Panc1 (cell line): ENCODE data around the gene PLCD1. TPM values are rescaled to one million over a fixed set of nuclear protein-coding genes. Genes with fewer than 3 reads are reported as not detected.
"Not testable (repeated sequence)": the region's sequence is repeated elsewhere in the genome, so short reads cannot be mapped to it uniquely, and the experiment has no call there.

ENCODE experiments used
- ATAC-seq: fragments of 200-7000 bp; cut with Tn5 transposase; 2 replicates; pipeline ENCODE4 v1.9.1; 2020; ENCODE audit warnings: mild to moderate bottlenecking, moderate library complexity
- BruUV-seq: library from RNA; stranded (reverse); fragments of 400-500 nt; replicated peaks from 2 replicates; lab custom pipeline; 2021; lab: Mats Ljungman, UMichigan
- CTCF ChIA-PET: fragments of 300-600 bp; sonication (Branson Sonifier 250); formaldehyde crosslinking; loops from one replicate; lab custom pipeline; 2022; ENCODE audit warnings: antibody characterized with exemption; lab: Charles Lee
- POLR2A ChIA-PET: fragments of 300-600 bp; sonication (Branson Sonifier 250); formaldehyde crosslinking; loops from one replicate; lab custom pipeline; 2022; ENCODE audit warnings: antibody characterized with exemption; lab: Charles Lee
- DNase-seq: peaks from one replicate; pipeline ENCODE4 v3.0.0-alpha.2; 2010; ENCODE audit warnings: low read depth, low spot score
- H3K27ac ChIP-seq: 2 replicates; pipeline ENCODE4 v1.5.1; 2011; ENCODE audit warnings: mild to moderate bottlenecking, low read length, inconsistent platforms
- H3K27me3 ChIP-seq: fragments of 200-500 bp; sonication (Bioruptor generic); 2 replicates; pipeline ENCODE4 v1.6.0; 2014; ENCODE audit warnings: low read length, inconsistent platforms; ENCODE audit not compliant: control insufficient read depth, insufficient read depth
- H3K36me3 ChIP-seq: fragments of 200-500 bp; sonication (Bioruptor generic); 2 replicates; pipeline ENCODE4 v1.5.1; 2014; ENCODE audit warnings: inconsistent platforms, mild to moderate bottlenecking, low read length, moderate library complexity; ENCODE audit not compliant: control insufficient read depth, insufficient read depth
- H3K4me1 ChIP-seq: 2 replicates; pipeline ENCODE4 v1.5.1; 2011; ENCODE audit warnings: inconsistent platforms, mild to moderate bottlenecking, low read length, moderate library complexity; ENCODE audit not compliant: control insufficient read depth, insufficient read depth
- H3K4me3 ChIP-seq, 2 experiments: 2 replicates each; pipeline ENCODE4 v1.5.1; 2011 to 2012; ENCODE audit warnings: low read depth in 2 of 2, low read length in 2 of 2, mild to moderate bottlenecking in 2 of 2, inconsistent platforms in 1 of 2, moderate library complexity in 1 of 2
- H3K9me3 ChIP-seq: fragments of 200-500 bp; sonication (Bioruptor generic); 2 replicates; pipeline ENCODE4 v1.5.1; 2014; ENCODE audit warnings: low read depth, mild to moderate bottlenecking, inconsistent platforms, low read length, moderate library complexity; ENCODE audit not compliant: control insufficient read depth, insufficient read depth
- POLR2AphosphoS5 ChIP-seq: IDR thresholded peaks from 2 replicates; pipeline ENCODE4 v1.6.1; 2012; ENCODE audit warnings: mild to moderate bottlenecking, low read depth, low read length, moderate library complexity
- SIN3A ChIP-seq: IDR thresholded peaks from 2 replicates; pipeline ENCODE4 v1.6.1; 2012; ENCODE audit warnings: low read depth, mild to moderate bottlenecking, low read length, moderate library complexity, borderline replicate concordance; ENCODE audit not compliant: insufficient read depth
- TCF7L2 ChIP-seq: IDR thresholded peaks from 2 replicates; pipeline ENCODE4 v1.6.1; 2011; ENCODE audit warnings: mild to moderate bottlenecking, low read depth, low read length, inconsistent platforms
- in situ Hi-C: cut with HindIII; loops from 2 replicates; pipeline ENCODE4 v1.10.0; 2016; ENCODE audit warnings: low sequenced_read_pairs, low pct_unique_long_range_greater_than_20kb
- intact Hi-C: fragments of 100-400 bp; cut with micrococcal nuclease; formaldehyde crosslinking; loops from one replicate; pipeline ENCODE4 v1.10.0; 2022; ENCODE audit not compliant: unreplicated experiment
- total RNA-seq: library from RNA; stranded (reverse); gene quantifications from one replicate; pipeline ENCODE4 v1.2.1, GENCODE V29; 2021; ENCODE audit not compliant: unreplicated experiment
- TF ChIP-seq, protein P1 (sequence below), 2 experiments: IDR thresholded peaks; 2 replicates each; pipeline ENCODE4 v1.6.1; 2011 to 2012; ENCODE audit warnings: low read depth in 2 of 2, control low read depth in 1 of 2, low read length in 1 of 2, mild to moderate bottlenecking in 1 of 2, moderate library complexity in 1 of 2; ENCODE audit not compliant: insufficient read depth in 1 of 2
- TF ChIP-seq, protein P2 (sequence below): fragments of 450-650 bp; IDR thresholded peaks from 2 replicates; pipeline ENCODE4 v1.5.1; 2017; ENCODE audit warnings: mild to moderate bottlenecking

The PLCD1 gene
- total RNA-seq, 1 experiment from 2014 or later, result 1.8 TPM

DNA sequence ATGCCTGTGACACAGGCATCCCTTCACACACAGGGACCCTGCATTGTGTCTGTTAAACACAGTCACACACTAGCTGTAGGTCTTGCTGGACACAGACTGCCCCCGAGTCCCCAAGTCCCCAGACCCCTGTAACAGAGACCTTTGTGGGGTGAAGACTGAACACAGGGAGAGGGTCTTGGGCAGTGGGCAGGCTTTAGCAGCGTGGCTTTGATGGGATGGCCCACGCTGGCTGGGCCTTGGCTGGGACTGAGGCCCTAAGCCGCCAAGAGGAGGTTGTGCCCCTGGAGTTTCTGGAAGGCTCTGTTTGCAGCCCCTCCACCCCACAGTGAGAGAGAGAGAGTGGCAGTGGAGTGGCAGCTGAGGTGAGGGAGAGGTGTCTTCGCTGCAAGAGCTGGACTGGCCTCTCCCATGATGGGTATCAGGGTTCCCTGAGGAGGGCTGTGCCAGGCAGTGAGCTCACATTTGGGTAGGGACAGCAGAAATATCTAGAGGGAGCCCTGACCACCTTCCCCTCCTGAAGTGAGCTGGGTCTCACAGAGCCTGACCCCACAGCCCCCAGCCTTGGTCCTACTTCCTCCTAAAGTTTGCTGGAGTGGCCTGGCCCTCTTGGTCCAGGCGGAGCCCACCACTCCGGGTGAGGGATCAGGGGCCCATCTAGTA is 39.5 kb downstream of the PLCD1 start:
- 0 out of 2 replicates have a peak, but pooled peaks cover 3% of the 10 kb centered on the region for H3K4me1 ChIP-seq
- in situ Hi-C loops, result no loop called here
- no peaks in the 10 kb centered on the region for H3K36me3 ChIP-seq
- intact Hi-C loops, result no loop called here
- TF ChIP-seq TCF7L2, result no peak
- no peak for TF ChIP-seq SIN3A
- no peak for TF ChIP-seq POLR2AphosphoS5
- BruUV-seq, result no TSS peak
- no peak overlapping the region for H3K27ac ChIP-seq
- ChIA-PET CTCF (no interaction called here), POLR2A (no interaction called here)
- H3K27me3 ChIP-seq, result no peaks in the 10 kb centered on the region
- H3K9me3 ChIP-seq, result no peaks in the 10 kb centered on the region
- DNase-seq (no peak), ATAC-seq (no peak)
- H3K4me3 ChIP-seq, result no peak overlapping the region

DNA sequence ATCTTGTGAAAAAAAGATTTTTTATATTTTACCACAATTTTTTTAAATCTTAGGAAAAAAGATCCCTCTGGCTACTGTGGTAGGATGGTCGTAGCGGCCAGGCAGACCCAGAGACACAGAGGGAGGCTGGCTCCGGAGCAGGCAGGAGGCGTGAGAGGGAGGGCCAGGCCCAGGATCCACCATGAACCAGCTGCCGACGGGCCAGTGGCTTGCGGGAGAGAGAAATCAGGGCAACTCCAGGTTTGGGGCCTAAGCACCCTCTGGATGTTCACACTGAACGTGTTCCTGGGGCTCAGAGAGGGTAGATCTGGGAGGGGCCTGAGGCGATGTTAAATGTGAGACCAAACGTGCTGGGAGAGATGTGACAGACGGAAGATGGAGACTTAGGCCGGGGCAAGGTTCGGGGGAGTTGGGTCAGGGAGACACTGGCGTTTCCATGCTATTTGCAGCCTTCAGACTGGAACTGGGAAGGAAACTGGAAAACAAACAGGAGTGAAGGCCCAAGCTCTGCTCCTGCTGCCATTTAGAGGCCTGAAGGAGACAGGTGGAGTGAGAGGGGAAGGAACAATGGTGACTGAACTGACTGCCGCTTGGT is 40.4 kb downstream of the PLCD1 start:
- intact Hi-C loops (no loop called here), in situ Hi-C loops (no loop called here)
- Histone ChIP-seq H3K27me3 (no peaks in the 10 kb centered on the region), H3K36me3 (no peaks in the 10 kb centered on the region), H3K4me3 (no peak overlapping the region), H3K4me1 (0 out of 2 replicates have a peak, but pooled peaks cover 3% of the 10 kb centered on the region), H3K27ac (no peak overlapping the region), H3K9me3 (no peaks in the 10 kb centered on the region)
- no TSS peak for BruUV-seq
- ChIA-PET POLR2A (no interaction called here), CTCF (no interaction called here)
- ATAC-seq (no peak), DNase-seq (no peak)
- no peak for TF ChIP-seq TCF7L2
- TF ChIP-seq SIN3A, result no peak
- TF ChIP-seq, protein P1, sequence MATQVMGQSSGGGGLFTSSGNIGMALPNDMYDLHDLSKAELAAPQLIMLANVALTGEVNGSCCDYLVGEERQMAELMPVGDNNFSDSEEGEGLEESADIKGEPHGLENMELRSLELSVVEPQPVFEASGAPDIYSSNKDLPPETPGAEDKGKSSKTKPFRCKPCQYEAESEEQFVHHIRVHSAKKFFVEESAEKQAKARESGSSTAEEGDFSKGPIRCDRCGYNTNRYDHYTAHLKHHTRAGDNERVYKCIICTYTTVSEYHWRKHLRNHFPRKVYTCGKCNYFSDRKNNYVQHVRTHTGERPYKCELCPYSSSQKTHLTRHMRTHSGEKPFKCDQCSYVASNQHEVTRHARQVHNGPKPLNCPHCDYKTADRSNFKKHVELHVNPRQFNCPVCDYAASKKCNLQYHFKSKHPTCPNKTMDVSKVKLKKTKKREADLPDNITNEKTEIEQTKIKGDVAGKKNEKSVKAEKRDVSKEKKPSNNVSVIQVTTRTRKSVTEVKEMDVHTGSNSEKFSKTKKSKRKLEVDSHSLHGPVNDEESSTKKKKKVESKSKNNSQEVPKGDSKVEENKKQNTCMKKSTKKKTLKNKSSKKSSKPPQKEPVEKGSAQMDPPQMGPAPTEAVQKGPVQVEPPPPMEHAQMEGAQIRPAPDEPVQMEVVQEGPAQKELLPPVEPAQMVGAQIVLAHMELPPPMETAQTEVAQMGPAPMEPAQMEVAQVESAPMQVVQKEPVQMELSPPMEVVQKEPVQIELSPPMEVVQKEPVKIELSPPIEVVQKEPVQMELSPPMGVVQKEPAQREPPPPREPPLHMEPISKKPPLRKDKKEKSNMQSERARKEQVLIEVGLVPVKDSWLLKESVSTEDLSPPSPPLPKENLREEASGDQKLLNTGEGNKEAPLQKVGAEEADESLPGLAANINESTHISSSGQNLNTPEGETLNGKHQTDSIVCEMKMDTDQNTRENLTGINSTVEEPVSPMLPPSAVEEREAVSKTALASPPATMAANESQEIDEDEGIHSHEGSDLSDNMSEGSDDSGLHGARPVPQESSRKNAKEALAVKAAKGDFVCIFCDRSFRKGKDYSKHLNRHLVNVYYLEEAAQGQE (IDR thresholded peaks at IDR 0.05; ENCODE audit: insufficient read depth in 1 of 2, low read depth in 2 of 2, low read length in 1 of 2), result no peak
- TF ChIP-seq, protein P2, sequence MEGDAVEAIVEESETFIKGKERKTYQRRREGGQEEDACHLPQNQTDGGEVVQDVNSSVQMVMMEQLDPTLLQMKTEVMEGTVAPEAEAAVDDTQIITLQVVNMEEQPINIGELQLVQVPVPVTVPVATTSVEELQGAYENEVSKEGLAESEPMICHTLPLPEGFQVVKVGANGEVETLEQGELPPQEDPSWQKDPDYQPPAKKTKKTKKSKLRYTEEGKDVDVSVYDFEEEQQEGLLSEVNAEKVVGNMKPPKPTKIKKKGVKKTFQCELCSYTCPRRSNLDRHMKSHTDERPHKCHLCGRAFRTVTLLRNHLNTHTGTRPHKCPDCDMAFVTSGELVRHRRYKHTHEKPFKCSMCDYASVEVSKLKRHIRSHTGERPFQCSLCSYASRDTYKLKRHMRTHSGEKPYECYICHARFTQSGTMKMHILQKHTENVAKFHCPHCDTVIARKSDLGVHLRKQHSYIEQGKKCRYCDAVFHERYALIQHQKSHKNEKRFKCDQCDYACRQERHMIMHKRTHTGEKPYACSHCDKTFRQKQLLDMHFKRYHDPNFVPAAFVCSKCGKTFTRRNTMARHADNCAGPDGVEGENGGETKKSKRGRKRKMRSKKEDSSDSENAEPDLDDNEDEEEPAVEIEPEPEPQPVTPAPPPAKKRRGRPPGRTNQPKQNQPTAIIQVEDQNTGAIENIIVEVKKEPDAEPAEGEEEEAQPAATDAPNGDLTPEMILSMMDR, result no peak
- no peak for TF ChIP-seq POLR2AphosphoS5

DNA sequence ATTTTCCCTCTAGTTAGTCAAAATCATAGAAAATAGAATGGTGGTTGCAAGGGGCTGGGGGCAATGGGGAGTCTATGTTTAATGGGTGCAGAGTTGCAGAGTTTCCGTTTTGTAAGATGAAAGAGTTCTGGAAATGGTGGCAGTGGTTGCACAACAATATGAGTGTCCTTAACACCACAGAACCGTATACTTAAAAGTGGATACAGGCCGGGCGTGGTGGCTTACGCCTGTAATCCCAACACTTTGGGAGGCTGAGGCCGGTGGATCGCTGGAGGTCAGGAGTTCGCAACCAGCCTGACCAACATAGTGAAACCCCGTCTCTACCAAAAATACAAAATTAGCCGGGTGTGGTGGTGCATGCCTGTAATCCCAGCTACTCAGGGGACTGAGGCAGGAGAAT is 41.1 kb downstream of the PLCD1 start:
- H3K36me3 ChIP-seq, CTCF ChIA-PET, H3K9me3 ChIP-seq, H3K4me3 ChIP-seq, DNase-seq, H3K27ac ChIP-seq, BruUV-seq, H3K27me3 ChIP-seq, POLR2A ChIA-PET, H3K4me1 ChIP-seq, intact Hi-C loops, ATAC-seq, in situ Hi-C loops: not testable (repeated sequence)
